NCI-H226 (cell line): ENCODE results near the gene MSI2.

Experiments used
- DNase-seq: peaks from one replicate; pipeline ENCODE4 v3.0.0-alpha.2; 2015

The MSI2 gene

GRCh38 chr17:57589151-57590034, 333.1 kb downstream of the MSI2 start:
- DNase-seq: no peak

- no peak for DNase-seq
These were observed 337.6 kb downstream of the MSI2 start for GRCh38 chr17:57593739-57594462.

- DNase-seq: no peak
These were observed 338.4 kb downstream of the MSI2 start for GRCh38 chr17:57594767-57595166.

GRCh38 chr17:57595426-57595825, 339.1 kb downstream of the MSI2 start:
- DNase-seq: no peak

- no peak for DNase-seq
These were observed 339.8 kb downstream of the MSI2 start for GRCh38 chr17:57595947-57596695.

GRCh38 chr17:57597101-57597500, 340.8 kb downstream of the MSI2 start:
- no peak for DNase-seq

GRCh38 chr17:57597531-57598453, 341.5 kb downstream of the MSI2 start:
- peak; percentile 37 for DNase-seq

GRCh38 chr17:57599271-57600045, 343.1 kb downstream of the MSI2 start:
- DNase-seq: no peak

GRCh38 chr17:57600074-57600473, 343.8 kb downstream of the MSI2 start:
- peak; percentile 47 for DNase-seq

GRCh38 chr17:57601143-57601735, 344.9 kb downstream of the MSI2 start:
- DNase-seq: no peak

GRCh38 chr17:57602896-57603295, 346.6 kb downstream of the MSI2 start:
- DNase-seq: no peak

GRCh38 chr17:57603546-57603945, 347.2 kb downstream of the MSI2 start:
- no peak for DNase-seq

GRCh38 chr17:57603978-57604377, 347.7 kb downstream of the MSI2 start:
- no peak for DNase-seq

GRCh38 chr17:57604771-57605674, 348.7 kb downstream of the MSI2 start:
- DNase-seq: no peak

GRCh38 chr17:57605675-57606105, 349.4 kb downstream of the MSI2 start:
- DNase-seq: no peak

GRCh38 chr17:57606111-57606875, 350.0 kb downstream of the MSI2 start:
- no peak for DNase-seq

GRCh38 chr17:57607553-57608120, 351.3 kb downstream of the MSI2 start:
- DNase-seq: peak; percentile 62

GRCh38 chr17:57608369-57609124, 352.2 kb downstream of the MSI2 start:
- no peak for DNase-seq
